ENCODE results near the gene FAM72B. TPM values are rescaled to one million over a fixed set of nuclear protein-coding genes. Genes with fewer than 3 reads are reported as not detected.
"Not testable (repeated sequence)": the region's sequence is repeated elsewhere in the genome, so short reads cannot be mapped to it uniquely, and the experiment has no call there.

FAM72B gene
- 2.1 TPM for total RNA-seq

- ATAC-seq = peak; percentile 93
These were observed at the start of gene FAM72B, which contains the start of gene SRGAP2C for GRCh38 chr1:121184290-121185127. TSS of gene FAM72B (minus strand) at chr1:121184340. CDS start at chr1:121183489, 851 bp downstream. TSS of gene SRGAP2C (plus strand) at chr1:121184975. CDS start at chr1:121187447, 2,472 bp downstream.

GRCh38 chr1:121232445-121233125, 48.4 kb upstream of the FAM72B start:
- ATAC-seq = peak; percentile 52

- ATAC-seq = not testable (repeated sequence)
These were observed 46.5 kb upstream of the FAM72B start for GRCh38 chr1:121230636-121231035.

GRCh38 chr1:121227544-121228330, 43.6 kb upstream of the FAM72B start:
- ATAC-seq = not testable (repeated sequence)

- not testable (repeated sequence) for ATAC-seq
These were observed 42.8 kb upstream of the FAM72B start for GRCh38 chr1:121226925-121227324.

- not testable (repeated sequence) for ATAC-seq
These were observed 42.3 kb upstream of the FAM72B start for GRCh38 chr1:121226295-121226904.

GRCh38 chr1:121224714-121225113, 40.6 kb upstream of the FAM72B start:
- peak; percentile 82 for ATAC-seq

- ATAC-seq = not testable (repeated sequence)
These were observed 37.6 kb upstream of the FAM72B start for GRCh38 chr1:121221770-121222169.

GRCh38 chr1:121216676-121217075, 32.5 kb upstream of the FAM72B start:
- ATAC-seq = not testable (repeated sequence)

GRCh38 chr1:121215699-121216417, 31.7 kb upstream of the FAM72B start:
- ATAC-seq = not testable (repeated sequence)

GRCh38 chr1:121214544-121215156, 30.5 kb upstream of the FAM72B start:
- peak; percentile 72 for ATAC-seq

- not testable (repeated sequence) for ATAC-seq
These were observed 29.4 kb upstream of the FAM72B start for GRCh38 chr1:121213491-121213890.

- ATAC-seq = peak; percentile 31
These were observed 26.6 kb upstream of the FAM72B start for GRCh38 chr1:121210778-121211177.

GRCh38 chr1:121208375-121208774, 24.2 kb upstream of the FAM72B start:
- ATAC-seq = peak; percentile 62

GRCh38 chr1:121207328-121207727, 23.2 kb upstream of the FAM72B start:
- ATAC-seq = peak; percentile 62

GRCh38 chr1:121205786-121206711, 21.9 kb upstream of the FAM72B start:
- ATAC-seq = not testable (repeated sequence)

- not testable (repeated sequence) for ATAC-seq
These were observed 18.8 kb upstream of the FAM72B start for GRCh38 chr1:121202986-121203385.

- not testable (repeated sequence) for ATAC-seq
These were observed 17.1 kb upstream of the FAM72B start for GRCh38 chr1:121200985-121201981.

Measured in esophagus mucosa (tissue), 1 donor.